A673 (cell line): ENCODE measurements around the gene GSG1L2. TPM values are rescaled to one million over a fixed set of nuclear protein-coding genes. Genes with fewer than 3 reads are reported as not detected.

ENCODE experiments used
- BruUV-seq: library from RNA; stranded (reverse); fragments of 400-500 nt; replicated peaks from 2 replicates; lab custom pipeline; 2021; lab: Mats Ljungman, UMichigan
- CTCF ChIA-PET: fragments of 300-600 bp; sonication (Branson Sonifier 250); formaldehyde crosslinking; loops from one replicate; lab custom pipeline; 2022; ENCODE audit warnings: antibody characterized with exemption; lab: Charles Lee
- POLR2A ChIA-PET: fragments of 300-600 bp; sonication (Branson Sonifier 250); formaldehyde crosslinking; loops from one replicate; lab custom pipeline; 2022; ENCODE audit warnings: antibody characterized with exemption; ENCODE audit not compliant: low non-redundant PET; lab: Charles Lee
- DNase-seq: peaks from one replicate; pipeline ENCODE4 v3.0.0-alpha.2; 2015; ENCODE audit warnings: low spot score
- H3K27ac ChIP-seq: fragments of 200-600 bp; sonication (generic); 2 replicates; pipeline ENCODE4 v1.5.1; 2016; ENCODE audit warnings: mixed run types, low read depth, mild to moderate bottlenecking, mixed read lengths, antibody characterized with exemption, low read length; ENCODE audit not compliant: poor library complexity, severe bottlenecking
- H3K27me3 ChIP-seq: fragments of 200-600 bp; sonication (generic); replicated peaks from 2 replicates; pipeline ENCODE4 v1.6.1; 2017; ENCODE audit warnings: mixed run types, low read depth, mild to moderate bottlenecking, mixed read lengths, antibody characterized with exemption, low read length; ENCODE audit not compliant: insufficient read depth, poor library complexity
- H3K36me3 ChIP-seq: fragments of 200-600 bp; sonication (generic); 2 replicates; pipeline ENCODE4 v1.6.1; 2016; ENCODE audit warnings: mixed run types, mild to moderate bottlenecking, mixed read lengths, antibody characterized with exemption, low read length; ENCODE audit not compliant: insufficient read depth, poor library complexity, severe bottlenecking
- H3K4me1 ChIP-seq: fragments of 200-600 bp; sonication (generic); 2 replicates; pipeline ENCODE4 v1.6.1; 2017; ENCODE audit warnings: mixed run types, mild to moderate bottlenecking, mixed read lengths, antibody characterized with exemption, low read length; ENCODE audit not compliant: insufficient read depth, poor library complexity, severe bottlenecking
- H3K4me3 ChIP-seq: fragments of 200-600 bp; sonication (generic); 2 replicates; pipeline ENCODE4 v1.5.1; 2016; ENCODE audit warnings: low read depth, mixed run types, mild to moderate bottlenecking, mixed read lengths, low read length; ENCODE audit not compliant: poor library complexity, severe bottlenecking
- H3K9me3 ChIP-seq: fragments of 200-600 bp; sonication (generic); 2 replicates; pipeline ENCODE4 v1.6.1; 2016; ENCODE audit warnings: mixed run types, low read depth, mild to moderate bottlenecking, mixed read lengths, antibody characterized with exemption, low read length; ENCODE audit not compliant: poor library complexity, severe bottlenecking
- EZH2 ChIP-seq: fragments of 200-600 bp; sonication (generic); IDR thresholded peaks from 2 replicates; pipeline ENCODE4 v1.6.1; 2017; ENCODE audit warnings: borderline replicate concordance, low read depth, mild to moderate bottlenecking, mixed read lengths, antibody characterized with exemption, low read length; ENCODE audit not compliant: poor library complexity, severe bottlenecking
- intact Hi-C: fragments of 100-400 bp; cut with micrococcal nuclease; formaldehyde crosslinking; loops from one replicate; pipeline ENCODE4 v1.10.0; 2022; ENCODE audit not compliant: unreplicated experiment
- total RNA-seq: library from RNA; stranded (reverse); gene quantifications from 2 replicates; pipeline ENCODE4 v1.2.3, GENCODE V29; 2021
- TF ChIP-seq, protein P1 (sequence below): fragments of 300-800, 200-600 bp; sonication (generic); conservative IDR thresholded peaks from 2 replicates; pipeline ENCODE4 v1.5.1; 2017; ENCODE audit warnings: low read depth, mild to moderate bottlenecking, antibody characterized with exemption, low read length, moderate library complexity, mixed read lengths

Gene GSG1L2
- total RNA-seq, 1 experiment from 2014 or later: not detected

DNA sequence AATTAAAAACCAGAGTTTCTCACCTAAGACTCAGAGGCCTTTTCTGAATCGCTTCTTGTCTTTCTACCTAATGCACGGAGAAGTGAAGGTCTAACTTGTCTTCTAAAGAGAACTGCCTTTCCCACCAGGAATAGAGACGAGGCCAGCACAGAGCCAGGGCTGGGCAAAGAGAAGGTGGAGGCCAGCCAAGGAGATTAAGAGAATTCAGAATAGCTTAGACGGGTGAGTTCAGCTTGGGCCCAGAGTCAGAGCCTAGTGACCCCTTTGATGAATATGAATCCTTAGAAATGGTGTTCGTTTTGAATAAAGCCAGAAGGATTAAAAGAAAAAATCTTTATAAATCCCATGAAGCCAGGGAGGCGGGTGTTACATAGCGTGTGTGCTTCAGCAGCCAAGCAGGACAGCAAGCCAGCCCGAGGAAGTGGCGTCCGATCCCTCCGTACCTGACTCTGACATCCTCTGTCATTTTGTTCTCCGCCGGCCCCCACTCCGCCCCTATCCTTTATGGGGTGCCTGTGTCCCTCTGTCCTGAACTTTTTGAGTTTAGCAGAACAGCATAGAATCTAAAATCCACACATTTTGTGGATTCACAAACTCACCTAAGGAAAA, 7.4 kb downstream of the GSG1L2 start:
- no peak for DNase-seq
- no peak overlapping the region for H3K27ac ChIP-seq
- intact Hi-C loops: no loop called here
- ChIA-PET POLR2A (no interaction called here), CTCF (no interaction called here)
- no TSS peak for BruUV-seq
- H3K4me1 ChIP-seq: no peaks in the 10 kb centered on the region
- no peak overlapping the region for H3K4me3 ChIP-seq
- H3K27me3 ChIP-seq: peaks cover 21% of the 10 kb centered on the region
- TF ChIP-seq, protein P1, sequence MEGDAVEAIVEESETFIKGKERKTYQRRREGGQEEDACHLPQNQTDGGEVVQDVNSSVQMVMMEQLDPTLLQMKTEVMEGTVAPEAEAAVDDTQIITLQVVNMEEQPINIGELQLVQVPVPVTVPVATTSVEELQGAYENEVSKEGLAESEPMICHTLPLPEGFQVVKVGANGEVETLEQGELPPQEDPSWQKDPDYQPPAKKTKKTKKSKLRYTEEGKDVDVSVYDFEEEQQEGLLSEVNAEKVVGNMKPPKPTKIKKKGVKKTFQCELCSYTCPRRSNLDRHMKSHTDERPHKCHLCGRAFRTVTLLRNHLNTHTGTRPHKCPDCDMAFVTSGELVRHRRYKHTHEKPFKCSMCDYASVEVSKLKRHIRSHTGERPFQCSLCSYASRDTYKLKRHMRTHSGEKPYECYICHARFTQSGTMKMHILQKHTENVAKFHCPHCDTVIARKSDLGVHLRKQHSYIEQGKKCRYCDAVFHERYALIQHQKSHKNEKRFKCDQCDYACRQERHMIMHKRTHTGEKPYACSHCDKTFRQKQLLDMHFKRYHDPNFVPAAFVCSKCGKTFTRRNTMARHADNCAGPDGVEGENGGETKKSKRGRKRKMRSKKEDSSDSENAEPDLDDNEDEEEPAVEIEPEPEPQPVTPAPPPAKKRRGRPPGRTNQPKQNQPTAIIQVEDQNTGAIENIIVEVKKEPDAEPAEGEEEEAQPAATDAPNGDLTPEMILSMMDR: no peak
- no peak for TF ChIP-seq EZH2
- no peaks in the 10 kb centered on the region for H3K36me3 ChIP-seq
- H3K9me3 ChIP-seq: no peaks in the 10 kb centered on the region

DNA sequence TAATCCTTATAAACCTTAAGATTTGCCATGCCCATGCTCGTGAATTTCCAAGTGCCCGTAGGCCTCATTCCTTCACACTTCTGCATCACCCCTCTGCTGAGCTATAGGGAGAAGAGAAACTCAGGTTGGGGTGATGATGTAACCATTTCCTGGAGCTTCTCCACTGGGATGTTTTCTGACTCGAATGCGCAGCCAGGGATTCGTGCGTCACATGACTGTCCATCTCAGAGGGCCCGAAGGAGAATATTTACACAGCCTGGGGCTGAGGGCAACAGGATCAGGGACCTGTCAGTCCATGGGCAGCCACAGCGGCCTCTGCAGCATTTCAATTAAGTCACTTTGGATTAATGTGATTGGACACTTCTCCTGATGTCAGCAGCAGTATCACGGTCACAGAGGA, 8.7 kb downstream of the GSG1L2 start:
- Histone ChIP-seq H3K4me3 (no peak overlapping the region), H3K27me3 (peaks cover 30% of the 10 kb centered on the region), H3K9me3 (no peaks in the 10 kb centered on the region), H3K4me1 (no peaks in the 10 kb centered on the region), H3K27ac (no peak overlapping the region), H3K36me3 (no peaks in the 10 kb centered on the region)
- intact Hi-C loops: no loop called here
- no peak for TF ChIP-seq EZH2
- TF ChIP-seq, protein P1: no peak
- ChIA-PET POLR2A (no interaction called here), CTCF (no interaction called here)
- no peak for DNase-seq
- no TSS peak for BruUV-seq

DNA sequence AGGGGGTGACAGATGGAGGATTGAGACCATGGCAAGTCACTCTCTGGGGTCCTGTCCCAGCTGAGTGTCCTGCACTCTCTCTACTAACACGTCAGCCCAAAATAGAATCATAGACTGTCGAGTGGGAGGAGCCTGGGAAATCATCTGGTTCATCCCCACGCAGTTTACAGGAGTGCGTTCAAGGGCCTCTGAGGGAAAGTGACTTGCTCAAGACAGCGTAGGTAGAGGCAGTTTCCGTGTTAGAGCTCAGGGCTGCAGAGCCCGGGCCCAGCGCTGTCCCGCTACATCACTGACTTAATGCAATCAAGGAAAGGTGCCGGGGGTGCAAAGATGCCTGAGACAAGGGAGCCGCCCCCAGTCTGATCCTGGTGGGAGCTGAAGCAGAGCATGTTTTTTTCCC, 10.3 kb downstream of the GSG1L2 start:
- no peaks in the 10 kb centered on the region for H3K4me1 ChIP-seq
- no peak overlapping the region for H3K27ac ChIP-seq
- H3K27me3 ChIP-seq: peaks cover 40% of the 10 kb centered on the region
- H3K9me3 ChIP-seq: no peaks in the 10 kb centered on the region
- no peak for DNase-seq
- ChIA-PET CTCF (no interaction called here), POLR2A (no interaction called here)
- no peaks in the 10 kb centered on the region for H3K36me3 ChIP-seq
- intact Hi-C loops: no loop called here
- no TSS peak for BruUV-seq
- H3K4me3 ChIP-seq: no peak overlapping the region
- TF ChIP-seq EZH2: no peak

DNA sequence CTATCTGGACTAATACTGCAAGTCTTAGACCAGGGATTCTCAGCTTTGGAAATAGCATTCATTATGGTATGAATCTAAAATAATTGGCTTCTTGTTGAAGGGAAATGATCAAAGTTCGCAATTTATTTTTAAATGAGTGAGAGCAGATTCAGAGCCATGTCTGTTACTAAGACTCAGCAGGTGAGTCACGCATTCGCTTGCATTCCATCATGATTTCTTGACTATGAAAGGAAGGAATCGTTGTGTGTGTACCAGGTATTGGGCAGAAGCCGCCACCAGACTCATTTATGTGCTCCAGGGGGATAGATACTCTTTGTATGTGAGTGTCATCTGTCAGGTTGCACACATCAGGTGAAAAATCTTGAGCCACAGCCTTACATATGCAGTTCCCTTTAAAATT, 10.8 kb downstream of the GSG1L2 start:
- no peaks in the 10 kb centered on the region for H3K9me3 ChIP-seq
- TF ChIP-seq, protein P1: no peak
- TF ChIP-seq EZH2: no peak
- H3K27me3 ChIP-seq: peaks cover 43% of the 10 kb centered on the region
- H3K4me3 ChIP-seq: no peak overlapping the region
- ChIA-PET POLR2A (no interaction called here), CTCF (no interaction called here)
- H3K4me1 ChIP-seq: no peaks in the 10 kb centered on the region
- no TSS peak for BruUV-seq
- no peaks in the 10 kb centered on the region for H3K36me3 ChIP-seq
- no peak overlapping the region for H3K27ac ChIP-seq
- no peak for DNase-seq
- intact Hi-C loops: no loop called here
